ENCODE results near the gene IL13RA1.
"Not testable (repeated sequence)": the region's sequence is repeated elsewhere in the genome, so short reads cannot be mapped to it uniquely, and the experiment has no call there.

IL13RA1 gene

GRCh38 chrX:118773782-118774181 is 46.4 kb downstream of the IL13RA1 start:
- DNase-seq: no peak

DNA sequence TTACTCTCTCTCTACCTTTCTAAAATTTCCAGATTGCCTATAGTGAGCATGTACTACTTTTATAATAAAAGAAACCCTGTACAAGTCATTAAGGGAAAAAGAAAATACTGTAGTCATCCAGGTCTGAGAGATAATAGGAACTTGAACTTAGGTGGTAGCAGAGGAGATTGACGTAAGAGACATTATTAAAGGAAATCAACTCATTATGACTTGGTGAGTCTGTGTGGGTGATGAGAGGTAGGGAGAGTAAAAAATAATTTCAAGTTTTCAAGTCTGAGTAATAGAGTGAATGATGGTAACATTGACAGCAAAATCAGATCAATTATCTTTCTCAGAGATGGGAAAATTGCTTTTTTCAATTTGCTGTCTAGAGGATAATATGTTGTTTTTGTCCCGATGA is 52.2 kb downstream of the IL13RA1 start:
- no peak for DNase-seq

GRCh38 chrX:118780509-118780908 is 53.1 kb downstream of the IL13RA1 start:
- no peak for DNase-seq

DNA sequence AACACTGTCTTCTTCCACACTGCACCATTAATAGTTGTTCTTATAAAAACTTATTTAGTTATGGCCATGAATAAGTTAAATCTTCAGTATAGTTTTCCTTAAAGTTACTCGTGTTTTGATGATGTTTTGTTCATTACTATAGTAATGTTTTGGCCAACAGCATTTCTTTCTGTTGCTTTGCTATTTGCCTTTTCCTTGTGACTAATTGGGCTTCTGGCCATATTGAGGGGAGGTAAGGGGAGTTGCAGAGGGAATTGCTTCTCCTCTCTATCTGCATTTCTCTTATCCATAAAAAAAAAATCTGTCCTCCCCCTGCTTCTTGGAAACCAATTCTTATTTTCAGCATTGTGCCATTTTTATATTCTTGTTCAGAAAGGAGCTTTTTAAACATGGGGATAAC is 53.5 kb downstream of the IL13RA1 start:
- no peak for DNase-seq

- no peak for DNase-seq
Measured at GRCh38 chrX:118795528-118796280, 68.3 kb downstream of the IL13RA1 start.

GRCh38 chrX:118802857-118803256 is 75.5 kb downstream of the IL13RA1 start:
- DNase-seq: peak in 1 of 56 donors; percentile 16

DNA sequence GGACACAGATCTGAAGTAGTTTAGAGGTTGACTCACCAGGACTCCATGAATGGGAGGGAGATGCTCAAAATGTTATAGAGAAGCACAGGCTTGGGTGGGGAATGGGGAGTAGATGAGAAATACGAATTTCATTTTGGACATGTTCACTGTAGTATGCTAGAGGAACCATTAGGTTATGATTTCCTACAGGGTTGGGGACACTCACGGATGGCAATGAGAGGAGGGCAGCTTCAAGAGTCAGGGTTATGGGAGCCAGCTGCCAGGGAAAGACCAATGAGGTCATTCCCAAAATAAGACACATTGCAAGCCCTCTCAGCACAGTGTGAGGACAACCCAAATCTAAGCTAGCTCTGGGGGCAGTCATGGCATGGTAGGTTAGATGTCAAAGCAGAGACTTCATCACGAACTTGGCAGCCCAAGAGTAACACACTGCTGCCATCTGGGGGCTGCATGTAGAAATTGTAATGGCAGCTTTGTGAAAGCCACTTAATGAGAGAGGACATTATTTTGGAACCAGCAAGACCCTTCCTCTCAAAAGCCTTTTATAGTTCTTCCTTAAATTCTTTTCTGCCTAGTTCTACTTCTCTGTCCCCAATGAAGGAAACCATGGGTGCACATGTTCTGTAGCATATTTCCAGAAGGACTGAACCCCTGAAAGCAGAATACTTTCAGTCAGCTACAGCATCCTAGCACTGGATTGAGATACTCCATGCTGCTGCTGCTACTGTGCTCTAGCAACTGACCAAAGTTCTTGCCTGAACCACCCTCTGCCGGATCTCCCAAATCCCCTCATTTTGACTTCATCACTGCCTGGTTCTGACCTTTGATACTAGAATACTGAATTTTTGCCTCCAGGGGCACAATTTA is 80.0 kb downstream of the IL13RA1 start:
- DNase-seq: peak in 30 of 56 donors; percentile 0 to 50 (median 6)

DNA sequence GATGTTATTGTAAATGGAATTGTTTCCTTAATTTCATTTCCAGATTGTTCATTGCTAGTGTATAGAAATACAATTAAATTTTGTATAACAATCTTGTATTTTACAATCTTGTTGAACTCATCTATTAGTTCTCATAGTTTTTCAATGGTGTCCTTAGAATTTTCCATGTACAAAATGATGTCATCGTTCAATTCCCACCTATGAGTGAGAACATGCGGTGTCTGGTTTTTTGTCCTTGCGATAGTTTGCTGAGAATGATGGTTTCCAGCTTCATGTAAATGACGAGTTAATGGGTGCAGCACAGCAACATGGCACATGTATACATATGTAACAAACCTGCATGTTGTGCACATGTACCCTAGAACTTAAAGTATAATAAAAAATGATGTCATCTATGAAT is 89.9 kb downstream of the IL13RA1 start:
- DNase-seq: not testable (repeated sequence)

DNA sequence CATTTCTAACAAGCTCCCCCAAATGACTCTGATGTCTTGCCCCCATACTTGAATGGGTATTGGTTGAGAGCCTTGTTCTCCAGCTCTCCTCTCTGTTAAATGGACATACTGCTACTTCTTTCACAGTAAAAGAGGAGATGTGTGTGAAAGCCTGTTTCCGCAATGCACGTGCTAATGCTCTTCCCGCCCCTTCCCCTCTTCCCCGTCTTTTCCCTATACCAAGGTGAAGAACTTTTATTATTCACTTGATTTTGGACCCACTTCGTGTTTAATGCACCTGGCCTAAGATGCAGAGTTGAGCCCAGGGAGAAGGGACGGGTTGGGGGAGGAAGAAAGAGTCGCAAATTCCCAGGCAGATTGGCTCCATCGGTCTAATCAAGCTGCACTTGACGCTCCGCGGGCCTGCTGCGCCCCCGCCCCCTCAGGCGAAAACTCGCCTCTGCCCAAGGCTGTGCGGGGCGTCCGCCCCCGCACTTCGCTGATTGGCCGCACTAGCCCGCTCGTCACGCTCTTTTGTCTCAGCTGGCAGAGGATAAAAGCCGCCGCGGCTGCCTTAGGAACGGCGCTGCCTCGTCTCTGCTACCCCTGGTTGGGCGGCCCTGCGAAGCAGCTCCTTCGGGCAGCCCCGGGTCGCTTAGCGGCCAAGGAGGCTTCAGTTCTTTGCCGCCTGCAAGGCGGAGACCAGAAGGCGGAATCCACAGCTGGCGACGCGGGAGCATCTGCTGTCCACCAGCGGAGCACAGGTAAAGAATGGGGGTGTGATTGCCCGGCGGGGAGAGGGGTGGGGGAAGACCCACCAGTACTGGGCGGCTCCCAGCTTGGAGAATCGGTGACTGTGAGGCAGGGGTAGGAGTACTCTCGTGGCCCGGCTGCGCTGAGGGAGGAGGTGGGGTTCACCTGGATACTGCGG is 96.1 kb downstream of the IL13RA1 start, which contains the start of gene ZCCHC12:
ZCCHC12 (plus strand) TSS at position 562 of the 910 bp plus-strand sequence. CDS start 1,421 bp downstream, outside the sequence.
- DNase-seq: peak in 52 of 56 donors; percentile 0 to 73 (median 37)

DNA sequence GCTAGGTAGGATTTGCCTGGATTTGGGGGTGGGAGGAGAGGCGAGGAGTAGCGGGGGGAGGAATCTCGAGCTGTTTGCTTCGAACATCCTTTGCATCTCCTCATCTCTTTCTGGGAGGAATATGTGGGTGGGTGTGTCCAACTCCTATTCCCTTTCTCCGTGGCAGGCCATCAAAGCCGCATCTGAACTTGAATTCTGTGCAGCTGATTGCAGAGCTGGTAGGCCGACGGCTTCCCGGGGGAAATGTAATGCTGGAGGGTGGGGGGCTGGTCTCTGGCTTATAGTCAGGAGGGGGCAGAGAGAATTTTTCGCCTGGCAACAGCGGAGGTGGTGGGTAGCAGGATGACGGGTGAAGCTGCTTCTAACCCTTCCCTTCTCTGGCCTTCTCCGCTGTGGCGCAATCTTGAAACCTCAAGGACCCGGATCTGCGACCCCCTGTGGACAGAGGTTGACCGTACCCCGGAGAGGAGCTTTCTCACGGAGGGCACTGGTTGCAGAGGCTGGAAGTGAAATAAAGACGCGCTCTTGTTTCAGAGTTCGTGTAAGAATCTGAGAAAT is 96.8 kb downstream of the IL13RA1 start:
- DNase-seq: peak in 1 of 56 donors; percentile 1

DNA sequence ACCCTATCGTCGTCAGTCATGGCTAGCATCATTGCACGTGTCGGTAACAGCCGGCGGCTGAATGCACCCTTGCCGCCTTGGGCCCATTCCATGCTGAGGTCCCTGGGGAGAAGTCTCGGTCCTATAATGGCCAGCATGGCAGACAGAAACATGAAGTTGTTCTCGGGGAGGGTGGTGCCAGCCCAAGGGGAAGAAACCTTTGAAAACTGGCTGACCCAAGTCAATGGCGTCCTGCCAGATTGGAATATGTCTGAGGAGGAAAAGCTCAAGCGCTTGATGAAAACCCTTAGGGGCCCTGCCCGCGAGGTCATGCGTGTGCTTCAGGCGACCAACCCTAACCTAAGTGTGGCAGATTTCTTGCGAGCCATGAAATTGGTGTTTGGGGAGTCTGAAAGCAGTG is 97.8 kb downstream of the IL13RA1 start:
- peak in 1 of 56 donors; percentile 8 for DNase-seq

GRCh38 chrX:118839334-118839958 is 112.0 kb downstream of the IL13RA1 start:
- peak; percentile 12 to 89 (median 68) for DNase-seq
